Subcutaneous abdominal adipose tissue (tissue), 5 donors: ENCODE data around the gene PPEF1.

Source experiments
- H3K27ac ChIP-seq: one replicate; pipeline ENCODE4 v1.7.0; 2013; ENCODE audit warnings: low read depth, mild to moderate bottlenecking, inconsistent platforms, low read length, moderate library complexity
- H3K27me3 ChIP-seq, 5 donors: one replicate each; pipeline ENCODE4 v1.7.0; 2013; ENCODE audit warnings: low read length in 5 of 5, inconsistent platforms in 1 of 5; ENCODE audit not compliant: control insufficient read depth in 5 of 5, insufficient read depth in 4 of 5
- H3K36me3 ChIP-seq, 5 donors: one replicate each; pipeline ENCODE4 v1.7.0; 2013; ENCODE audit warnings: low read length in 5 of 5; ENCODE audit not compliant: control insufficient read depth in 5 of 5, insufficient read depth in 5 of 5
- H3K4me1 ChIP-seq, 5 donors: one replicate each; pipeline ENCODE4 v1.7.0; 2013; ENCODE audit warnings: low read length in 5 of 5, mild to moderate bottlenecking in 3 of 5, moderate library complexity in 1 of 5; ENCODE audit not compliant: control insufficient read depth in 5 of 5, insufficient read depth in 5 of 5
- H3K4me3 ChIP-seq, 5 donors: one replicate each; pipeline ENCODE4 v1.7.0; 2013; ENCODE audit warnings: low read length in 5 of 5, low read depth in 1 of 5
- H3K9ac ChIP-seq, 5 donors: one replicate each; pipeline ENCODE4 v1.7.0; 2013; ENCODE audit warnings: low read length in 5 of 5, mild to moderate bottlenecking in 4 of 5, moderate library complexity in 3 of 5
- H3K9me3 ChIP-seq, 5 donors: one replicate each; pipeline ENCODE4 v1.7.0; 2013; ENCODE audit warnings: low read length in 5 of 5; ENCODE audit not compliant: control insufficient read depth in 5 of 5
- donor health status: healthy.
- donor health status: healthy.
- donor health status: healthy.
- donor health status: healthy.
- donor health status: healthy.

PPEF1 gene

DNA sequence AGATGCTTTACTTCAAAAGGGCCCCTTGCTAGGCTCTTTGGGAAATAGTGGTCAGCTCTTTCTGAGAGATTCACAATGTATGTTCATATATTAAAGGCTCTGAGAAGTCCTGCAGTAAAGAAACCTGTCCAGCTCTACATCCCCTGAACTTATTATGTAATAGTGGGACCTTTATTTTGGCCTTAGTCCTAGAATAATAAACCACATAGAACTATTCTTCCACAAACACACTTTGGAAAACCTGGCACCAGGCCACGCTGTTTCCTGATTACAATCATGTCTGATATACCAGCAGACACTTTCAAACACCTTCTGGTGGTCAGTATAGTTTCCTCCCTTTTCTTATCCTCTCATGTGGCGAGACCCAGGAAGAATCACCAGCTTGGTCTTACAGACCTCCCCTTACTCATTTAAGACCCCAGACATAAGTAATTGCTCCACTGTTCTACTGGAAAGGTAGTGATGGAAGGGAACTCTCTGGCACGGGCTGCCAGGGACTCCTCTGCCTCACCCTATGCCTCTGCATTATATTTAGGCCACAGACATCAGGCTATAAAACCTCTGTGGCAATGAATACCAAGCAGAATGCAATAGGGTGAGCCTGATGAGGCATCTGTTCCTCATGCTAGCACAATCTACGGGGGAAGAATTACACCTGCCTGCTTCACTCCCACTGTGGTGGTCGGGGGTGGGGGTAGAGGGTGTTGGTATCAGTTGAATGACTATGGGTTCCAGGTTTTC is 5.7 kb upstream of the PPEF1 start:
- H3K36me3 ChIP-seq, result no peaks in the 10 kb centered on the region
- no peak overlapping the region for H3K27ac ChIP-seq
- H3K9me3 ChIP-seq, result no peaks in the 10 kb centered on the region
- H3K4me1 ChIP-seq, result no peaks in the 10 kb centered on the region
- peaks cover 0 to 16% (median 6%) of the 10 kb centered on the region in 5 donors for H3K27me3 ChIP-seq
- no peak overlapping the region for H3K4me3 ChIP-seq
- no peak overlapping the region for H3K9ac ChIP-seq

- Histone ChIP-seq H3K9me3 (no peaks in the 10 kb centered on the region), H3K9ac (no peak overlapping the region), H3K27me3 (peaks cover 3 to 16% (median 5%) of the 10 kb centered on the region in 5 donors), H3K4me3 (no peak overlapping the region), H3K36me3 (no peaks in the 10 kb centered on the region), H3K27ac (no peak overlapping the region), H3K4me1 (no peaks in the 10 kb centered on the region)
Measured at GRCh38 chrX:18702362-18703195, 4.9 kb upstream of the PPEF1 start.

GRCh38 chrX:18709833-18710232 is 2.4 kb downstream of the PPEF1 start:
- no peaks in the 10 kb centered on the region for H3K36me3 ChIP-seq
- H3K9me3 ChIP-seq, result peaks cover 0 to 4% (median 0%) of the 10 kb centered on the region in 5 donors
- H3K27me3 ChIP-seq, result peaks cover 0 to 3% (median 0%) of the 10 kb centered on the region in 5 donors
- H3K9ac ChIP-seq, result no peak overlapping the region
- no peak overlapping the region for H3K4me3 ChIP-seq
- H3K4me1 ChIP-seq, result no peaks in the 10 kb centered on the region
- no peak overlapping the region for H3K27ac ChIP-seq

GRCh38 chrX:18714910-18715309 is 7.5 kb downstream of the PPEF1 start:
- peaks cover 0 to 4% (median 0%) of the 10 kb centered on the region in 5 donors for H3K9me3 ChIP-seq
- no peak overlapping the region for H3K27ac ChIP-seq
- no peaks in the 10 kb centered on the region for H3K4me1 ChIP-seq
- H3K27me3 ChIP-seq, result peaks cover 0 to 4% (median 2%) of the 10 kb centered on the region in 5 donors
- no peaks in the 10 kb centered on the region for H3K36me3 ChIP-seq
- no peak overlapping the region for H3K4me3 ChIP-seq
- H3K9ac ChIP-seq, result no peak overlapping the region

- Histone ChIP-seq H3K9me3 (no peaks in the 10 kb centered on the region), H3K4me1 (no peaks in the 10 kb centered on the region), H3K4me3 (no peak overlapping the region), H3K27ac (no peak overlapping the region), H3K36me3 (no peaks in the 10 kb centered on the region), H3K27me3 (peaks cover 0 to 10% (median 2%) of the 10 kb centered on the region in 5 donors), H3K9ac (no peak overlapping the region)
Measured at GRCh38 chrX:18719852-18720251, 12.4 kb downstream of the PPEF1 start.

- peaks cover 0 to 10% (median 8%) of the 10 kb centered on the region in 5 donors for H3K27me3 ChIP-seq
- H3K9me3 ChIP-seq, result no peaks in the 10 kb centered on the region
- no peaks in the 10 kb centered on the region for H3K36me3 ChIP-seq
- H3K4me3 ChIP-seq, result no peak overlapping the region
- H3K9ac ChIP-seq, result no peak overlapping the region
- H3K27ac ChIP-seq, result no peak overlapping the region
- H3K4me1 ChIP-seq, result peaks cover 0 to 8% (median 0%) of the 10 kb centered on the region in 5 donors
Measured at GRCh38 chrX:18721683-18722499, 14.4 kb downstream of the PPEF1 start.

DNA sequence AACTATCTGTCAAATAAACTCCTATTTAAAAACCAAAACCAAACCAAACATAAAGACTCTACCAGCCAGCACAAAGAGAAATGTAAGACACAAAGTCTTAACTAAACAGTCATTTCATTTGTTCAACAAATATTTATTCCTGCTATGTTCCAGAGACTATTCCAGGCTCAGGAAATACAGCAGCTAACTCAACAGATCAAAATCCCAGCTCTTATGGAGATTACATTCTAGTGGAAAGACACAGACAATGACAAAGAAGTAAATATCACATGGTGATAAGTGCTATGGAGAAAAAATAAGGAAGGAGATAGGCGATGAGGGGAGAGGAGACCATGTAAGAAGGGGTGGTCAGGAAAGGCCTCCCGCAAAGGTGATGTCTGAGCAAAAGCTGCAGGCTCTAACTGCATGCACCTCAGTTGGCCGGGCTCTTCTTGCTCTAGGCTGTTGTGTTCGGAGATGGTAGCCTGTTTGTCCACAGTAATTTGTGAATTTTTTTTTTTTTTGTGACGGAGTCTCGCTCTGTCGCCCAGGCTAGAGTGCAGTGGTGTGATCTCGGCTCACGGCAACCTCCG is 15.1 kb downstream of the PPEF1 start:
- Histone ChIP-seq H3K9ac (no peak overlapping the region), H3K27me3 (peaks cover 0 to 10% (median 6%) of the 10 kb centered on the region in 5 donors), H3K9me3 (no peaks in the 10 kb centered on the region), H3K4me3 (no peak overlapping the region), H3K4me1 (peaks cover 0 to 8% (median 0%) of the 10 kb centered on the region in 5 donors), H3K36me3 (no peaks in the 10 kb centered on the region), H3K27ac (no peak overlapping the region)

- H3K27me3 ChIP-seq, result peaks cover 0 to 11% (median 6%) of the 10 kb centered on the region in 5 donors
- H3K9me3 ChIP-seq, result no peaks in the 10 kb centered on the region
- no peak overlapping the region for H3K27ac ChIP-seq
- H3K36me3 ChIP-seq, result no peaks in the 10 kb centered on the region
- no peak overlapping the region for H3K4me3 ChIP-seq
- H3K9ac ChIP-seq, result no peak overlapping the region
- peaks cover 0 to 8% (median 0%) of the 10 kb centered on the region in 5 donors for H3K4me1 ChIP-seq
Measured at GRCh38 chrX:18725310-18725943, 18.0 kb downstream of the PPEF1 start.

DNA sequence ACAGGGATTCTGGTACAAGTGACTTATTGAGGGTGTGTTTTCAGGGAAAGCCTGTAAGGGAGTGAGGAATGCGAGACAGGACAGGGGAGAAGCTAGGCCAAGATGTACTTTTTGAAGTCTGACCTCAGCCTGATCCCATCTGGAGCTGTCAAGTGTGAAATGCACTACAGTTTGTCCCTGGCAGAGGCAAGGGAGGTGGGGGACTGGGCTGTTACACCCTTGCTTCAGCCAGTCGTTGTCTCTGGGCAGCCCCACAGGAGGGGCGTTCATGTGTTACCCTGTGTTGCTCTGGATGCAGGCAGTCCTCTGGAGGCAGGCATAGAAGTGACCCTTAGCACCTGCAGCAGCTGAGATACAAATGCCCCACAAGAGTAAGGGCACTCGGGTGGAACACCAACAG is 25.8 kb downstream of the PPEF1 start:
- Histone ChIP-seq H3K27ac (no peak overlapping the region), H3K36me3 (no peaks in the 10 kb centered on the region), H3K27me3 (no peaks in the 10 kb centered on the region), H3K4me3 (no peak overlapping the region), H3K9ac (peak overlapping the region in 1 of 5 donors; percentile 4), H3K9me3 (no peaks in the 10 kb centered on the region), H3K4me1 (no peaks in the 10 kb centered on the region)
